ENCODE data around the gene CA10. TPM values are rescaled to one million over a fixed set of nuclear protein-coding genes. Genes with fewer than 3 reads are reported as not detected.

The CA10 gene
- total and polyA plus RNA-seq, 2 of the 4 experiments (the other 2 are of a cell fraction), result not detected

DNA sequence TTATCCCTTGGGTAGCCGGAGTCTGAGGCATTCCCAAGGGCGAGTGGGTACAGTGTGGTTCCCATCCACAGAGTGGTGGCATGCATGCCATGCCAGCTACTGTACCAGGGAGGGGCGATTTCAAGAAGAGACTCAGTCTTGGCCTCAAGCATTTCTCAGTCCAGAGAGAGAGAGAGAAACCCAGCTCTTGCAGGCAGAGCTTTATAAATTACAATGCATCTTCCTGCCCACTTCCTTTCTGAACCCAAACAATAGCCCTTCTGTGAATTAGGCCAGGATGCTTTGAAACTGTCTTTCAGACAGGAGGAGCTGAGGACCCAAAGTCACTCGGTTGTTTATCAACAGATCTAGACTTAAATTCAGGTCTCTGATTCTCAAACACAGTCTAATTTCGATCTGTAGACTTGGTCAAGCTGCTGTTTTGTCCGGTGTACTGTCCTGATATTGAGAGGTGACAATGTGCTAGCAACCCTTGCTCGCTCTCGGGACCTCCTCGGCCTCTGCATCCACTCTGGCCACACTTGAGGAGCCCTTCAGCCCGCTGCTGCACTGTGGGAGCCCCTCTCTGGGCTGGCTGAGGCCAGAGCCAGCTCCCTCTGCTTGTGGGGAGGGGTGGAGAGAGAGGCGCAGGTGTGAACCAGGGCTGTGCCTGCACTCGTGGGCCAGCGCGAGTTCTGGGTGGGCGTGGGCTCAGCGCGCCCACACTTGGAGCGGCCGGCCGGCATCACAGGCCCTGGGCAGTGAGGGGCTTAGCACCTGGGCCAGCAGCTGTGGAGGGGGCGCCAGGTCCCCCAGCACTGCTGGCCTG is 490.2 kb downstream of the CA10 start:
- H3K56ac ChIP-seq (ENCODE audit: extremely low read depth, insufficient read depth, low read length), result no peak overlapping the region
- H3K36me3 ChIP-seq (ENCODE audit: control insufficient read depth, insufficient read depth, low read length), result no peaks in the 10 kb centered on the region
- DNase-seq (no peak), ATAC-seq (ENCODE audit: low read depth) (no peak)
- TF ChIP-seq RAD21 (IDR thresholded peaks at IDR 0.05; ENCODE audit: low read length) (no peak), NFE2L2 (IDR thresholded peaks at IDR 0.05; ENCODE audit: low read depth, low read length) (no peak), FOS (IDR thresholded peaks at IDR 0.05; ENCODE audit: low read depth, low read length) (no peak), RCOR1 (IDR thresholded peaks at IDR 0.05; ENCODE audit: insufficient replicate concordance, low read length) (no peak), RFX5 (IDR thresholded peaks at IDR 0.05; ENCODE audit: low read depth, low read length) (no peak), POLR2A (IDR thresholded peaks at IDR 0.05; ENCODE audit: low read depth, low read length) (no peak), CHD1 (IDR thresholded peaks at IDR 0.05; ENCODE audit: low read depth, low read length) (no peak), BHLHE40 (IDR thresholded peaks at IDR 0.05; ENCODE audit: low read depth, low read length) (no peak), MAFK (IDR thresholded peaks at IDR 0.05; ENCODE audit: low read depth, low read length) (no peak), MXI1 (IDR thresholded peaks at IDR 0.05; ENCODE audit: borderline replicate concordance, low read depth, low read length) (no peak), CEBPB (IDR thresholded peaks at IDR 0.05; ENCODE audit: low read depth, low read length) (no peak), SMC3 (IDR thresholded peaks at IDR 0.05; ENCODE audit: low read depth, low read length) (no peak), MAZ (IDR thresholded peaks at IDR 0.05; ENCODE audit: borderline replicate concordance, low read depth, low read length) (no peak)
- TF ChIP-seq, protein P1, sequence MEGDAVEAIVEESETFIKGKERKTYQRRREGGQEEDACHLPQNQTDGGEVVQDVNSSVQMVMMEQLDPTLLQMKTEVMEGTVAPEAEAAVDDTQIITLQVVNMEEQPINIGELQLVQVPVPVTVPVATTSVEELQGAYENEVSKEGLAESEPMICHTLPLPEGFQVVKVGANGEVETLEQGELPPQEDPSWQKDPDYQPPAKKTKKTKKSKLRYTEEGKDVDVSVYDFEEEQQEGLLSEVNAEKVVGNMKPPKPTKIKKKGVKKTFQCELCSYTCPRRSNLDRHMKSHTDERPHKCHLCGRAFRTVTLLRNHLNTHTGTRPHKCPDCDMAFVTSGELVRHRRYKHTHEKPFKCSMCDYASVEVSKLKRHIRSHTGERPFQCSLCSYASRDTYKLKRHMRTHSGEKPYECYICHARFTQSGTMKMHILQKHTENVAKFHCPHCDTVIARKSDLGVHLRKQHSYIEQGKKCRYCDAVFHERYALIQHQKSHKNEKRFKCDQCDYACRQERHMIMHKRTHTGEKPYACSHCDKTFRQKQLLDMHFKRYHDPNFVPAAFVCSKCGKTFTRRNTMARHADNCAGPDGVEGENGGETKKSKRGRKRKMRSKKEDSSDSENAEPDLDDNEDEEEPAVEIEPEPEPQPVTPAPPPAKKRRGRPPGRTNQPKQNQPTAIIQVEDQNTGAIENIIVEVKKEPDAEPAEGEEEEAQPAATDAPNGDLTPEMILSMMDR (conservative IDR thresholded peaks at IDR 0.05; ENCODE audit: low read depth, low read length), result no peak
- TF ChIP-seq, protein P2, sequence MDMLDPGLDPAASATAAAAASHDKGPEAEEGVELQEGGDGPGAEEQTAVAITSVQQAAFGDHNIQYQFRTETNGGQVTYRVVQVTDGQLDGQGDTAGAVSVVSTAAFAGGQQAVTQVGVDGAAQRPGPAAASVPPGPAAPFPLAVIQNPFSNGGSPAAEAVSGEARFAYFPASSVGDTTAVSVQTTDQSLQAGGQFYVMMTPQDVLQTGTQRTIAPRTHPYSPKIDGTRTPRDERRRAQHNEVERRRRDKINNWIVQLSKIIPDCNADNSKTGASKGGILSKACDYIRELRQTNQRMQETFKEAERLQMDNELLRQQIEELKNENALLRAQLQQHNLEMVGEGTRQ (IDR thresholded peaks at IDR 0.05; ENCODE audit: low read depth, low read length), result no peak
- TF ChIP-seq, protein P3, sequence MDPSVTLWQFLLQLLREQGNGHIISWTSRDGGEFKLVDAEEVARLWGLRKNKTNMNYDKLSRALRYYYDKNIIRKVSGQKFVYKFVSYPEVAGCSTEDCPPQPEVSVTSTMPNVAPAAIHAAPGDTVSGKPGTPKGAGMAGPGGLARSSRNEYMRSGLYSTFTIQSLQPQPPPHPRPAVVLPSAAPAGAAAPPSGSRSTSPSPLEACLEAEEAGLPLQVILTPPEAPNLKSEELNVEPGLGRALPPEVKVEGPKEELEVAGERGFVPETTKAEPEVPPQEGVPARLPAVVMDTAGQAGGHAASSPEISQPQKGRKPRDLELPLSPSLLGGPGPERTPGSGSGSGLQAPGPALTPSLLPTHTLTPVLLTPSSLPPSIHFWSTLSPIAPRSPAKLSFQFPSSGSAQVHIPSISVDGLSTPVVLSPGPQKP (IDR thresholded peaks at IDR 0.05; ENCODE audit: borderline replicate concordance, low read depth, low read length), result no peak
- no peaks in the 10 kb centered on the region for H3K4me1 ChIP-seq (ENCODE audit: control insufficient read depth, insufficient read depth, low read length)
- H4K5ac ChIP-seq (ENCODE audit: low read depth, low read length), result no peak overlapping the region
- ChIA-PET CTCF (no interaction called here), POLR2A (ENCODE audit: unreplicated experiment) (no interaction called here)
- no peak overlapping the region for H3K4ac ChIP-seq (ENCODE audit: low read depth, low read length)
- H3K23ac ChIP-seq (ENCODE audit: low read depth, low read length), result no peak overlapping the region
- no peak overlapping the region for H3K27ac ChIP-seq (ENCODE audit: insufficient read depth, low read length)
- in situ Hi-C loops (cut with MboI; ENCODE audit: low sequenced_read_pairs), result no loop called here
- no peak overlapping the region for H4K8ac ChIP-seq (ENCODE audit: low read depth in 2 of 2, low read length in 2 of 2)
- no peak overlapping the region for H2AK5ac ChIP-seq (ENCODE audit: low read depth, low read length)
- peaks cover 19% of the 10 kb centered on the region for H3K9me3 ChIP-seq (ENCODE audit: control insufficient read depth, insufficient read depth, low read length)
- no peaks in the 10 kb centered on the region for H3K79me1 ChIP-seq (ENCODE audit: low read depth in 1 of 2, low read length in 2 of 2)
- H2BK120ac ChIP-seq (ENCODE audit: low read depth, low read length), result no peak overlapping the region
- intact Hi-C loops (cut with micrococcal nuclease), result no loop called here
- H3K18ac ChIP-seq (ENCODE audit: low read depth, low read length), result no peak overlapping the region
- no peak overlapping the region for H3K9ac ChIP-seq (ENCODE audit: low read depth, low read length)
- no peak overlapping the region for H2AK9ac ChIP-seq (replicated peaks; ENCODE audit: low read depth, low read length, poor library complexity)
- no peaks in the 10 kb centered on the region for H3K9me1 ChIP-seq (ENCODE audit: insufficient read depth, low read length)
- H2BK5ac ChIP-seq (ENCODE audit: low read depth, low read length, poor library complexity, severe bottlenecking), result no peak overlapping the region
- no peak overlapping the region for H2BK15ac ChIP-seq (ENCODE audit: low read depth, low read length)
- no peak overlapping the region for H3K14ac ChIP-seq (replicated peaks; ENCODE audit: low read depth, low read length)
- no peak overlapping the region for H2AFZ ChIP-seq (replicated peaks; ENCODE audit: low read length, poor library complexity)
- no TSS peak for BruUV-seq (replicated peaks)
- no peaks in the 10 kb centered on the region for H3K27me3 ChIP-seq (ENCODE audit: control insufficient read depth, insufficient read depth, low read length)
- no peak overlapping the region for H3K4me2 ChIP-seq (ENCODE audit: low read depth, low read length)
- WGBS, 2 experiments (ENCODE audit: extremely low coverage in 2 of 2, insufficient read length in 1 of 2), result 81% methylated on average over 7 of the region's 21 CpGs; no CpG with 5 or more reads in 1 of the 2 experiments
- H4K91ac ChIP-seq (ENCODE audit: insufficient read depth, low read depth, low read length), result no peak overlapping the region
- dilution Hi-C loops (cut with HindIII; ENCODE audit: low sequenced_read_pairs, unreplicated experiment), result no loop called here
- H3K4me3 ChIP-seq (ENCODE audit: insufficient read depth, low read depth, low read length), result no peak overlapping the region
- H4K20me1 ChIP-seq (ENCODE audit: insufficient read depth, low read length), result no peaks in the 10 kb centered on the region
- H2BK20ac ChIP-seq (ENCODE audit: low read depth, low read length), result no peak overlapping the region
